Peyer's patch (tissue), 4 donors: ENCODE measurements around the gene CXCL16.

Experiments
- POLR2A ChIP-seq, 2 donors: fragments of 450-650 bp; IDR thresholded peaks; one replicate each; pipeline ENCODE4 v1.5.1; 2017; ENCODE audit warnings: antibody characterized with exemption in 2 of 2, mild to moderate bottlenecking in 2 of 2, moderate library complexity in 2 of 2
- TF ChIP-seq, protein P1 (sequence below), 6 experiments: fragments of 450-650 bp in 4 of 6; fragments of 200-600 bp in 2 of 6; sonication (generic) in 1 of 6; IDR thresholded peaks; one replicate each; pipeline ENCODE4 v1.5.1; 2017 to 2019; ENCODE audit warnings: antibody characterized with exemption in 6 of 6, mild to moderate bottlenecking in 3 of 6, moderate library complexity in 1 of 6

DNA sequence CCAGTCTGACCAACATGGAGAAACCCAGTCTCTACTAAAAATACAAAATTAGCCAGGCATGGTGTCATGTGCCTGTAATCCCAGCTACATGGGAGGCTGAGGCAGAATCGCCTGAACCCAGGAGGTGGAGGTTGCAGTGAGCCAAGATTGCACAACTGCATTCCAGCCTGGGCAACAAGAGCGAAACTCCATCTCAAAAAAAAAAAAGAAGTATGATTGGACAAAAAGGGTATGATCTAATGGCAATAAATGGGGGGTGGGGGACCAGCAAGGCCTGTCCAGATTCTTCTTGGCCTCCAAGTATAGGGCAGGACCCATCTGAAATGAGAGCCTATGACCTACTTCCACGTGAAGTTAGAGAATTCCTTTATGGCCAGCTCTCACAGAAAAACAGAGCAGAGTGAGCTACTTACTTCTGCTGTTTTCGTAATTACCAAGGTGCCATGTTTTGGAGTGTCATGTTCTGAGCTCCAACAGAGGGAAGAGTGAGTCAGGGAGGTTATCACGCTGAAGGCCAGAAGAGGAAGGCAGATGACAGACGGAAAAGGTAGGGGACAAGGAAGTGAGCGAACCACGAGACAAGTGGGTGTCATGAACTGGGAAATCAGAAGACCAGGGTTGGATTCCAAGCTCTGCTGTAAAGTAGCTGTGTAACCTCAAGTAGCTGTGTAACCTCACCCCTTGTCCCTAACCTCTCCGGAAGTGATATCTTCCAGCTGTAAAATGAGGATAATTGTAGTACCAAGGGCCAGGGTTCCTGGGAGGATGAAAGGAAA is 3.7 kb downstream of the CXCL16 start:
- TF ChIP-seq, protein P1, sequence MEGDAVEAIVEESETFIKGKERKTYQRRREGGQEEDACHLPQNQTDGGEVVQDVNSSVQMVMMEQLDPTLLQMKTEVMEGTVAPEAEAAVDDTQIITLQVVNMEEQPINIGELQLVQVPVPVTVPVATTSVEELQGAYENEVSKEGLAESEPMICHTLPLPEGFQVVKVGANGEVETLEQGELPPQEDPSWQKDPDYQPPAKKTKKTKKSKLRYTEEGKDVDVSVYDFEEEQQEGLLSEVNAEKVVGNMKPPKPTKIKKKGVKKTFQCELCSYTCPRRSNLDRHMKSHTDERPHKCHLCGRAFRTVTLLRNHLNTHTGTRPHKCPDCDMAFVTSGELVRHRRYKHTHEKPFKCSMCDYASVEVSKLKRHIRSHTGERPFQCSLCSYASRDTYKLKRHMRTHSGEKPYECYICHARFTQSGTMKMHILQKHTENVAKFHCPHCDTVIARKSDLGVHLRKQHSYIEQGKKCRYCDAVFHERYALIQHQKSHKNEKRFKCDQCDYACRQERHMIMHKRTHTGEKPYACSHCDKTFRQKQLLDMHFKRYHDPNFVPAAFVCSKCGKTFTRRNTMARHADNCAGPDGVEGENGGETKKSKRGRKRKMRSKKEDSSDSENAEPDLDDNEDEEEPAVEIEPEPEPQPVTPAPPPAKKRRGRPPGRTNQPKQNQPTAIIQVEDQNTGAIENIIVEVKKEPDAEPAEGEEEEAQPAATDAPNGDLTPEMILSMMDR (IDR thresholded peaks at IDR 0.05), result no peak
- no peak for TF ChIP-seq POLR2A (IDR thresholded peaks at IDR 0.05)
